Transverse colon (tissue), 4 donors: ENCODE results near the gene HOXA2. TPM values are rescaled to one million over a fixed set of nuclear protein-coding genes. Genes with fewer than 3 reads are reported as not detected.

ENCODE experiments used
- DNase-seq: peaks from one replicate; pipeline ENCODE4 v3.0.0-alpha.2; 2019
- H3K27ac ChIP-seq, 4 donors: fragments of 200-600 bp; sonication (generic); 2 replicates each; pipeline ENCODE4 v1.5.1; 2016 to 2018; ENCODE audit warnings: inconsistent platforms in 4 of 4
- H3K27me3 ChIP-seq: fragments of 200-600 bp; sonication (generic); 2 replicates; pipeline ENCODE4 v1.5.1; 2017; ENCODE audit warnings: inconsistent platforms
- H3K36me3 ChIP-seq, 4 donors: fragments of 200-600 bp; sonication (generic); 2 replicates each; pipeline ENCODE4 v1.5.1; 2017 to 2019; ENCODE audit warnings: inconsistent platforms in 4 of 4
- H3K4me1 ChIP-seq, 4 donors: fragments of 200-600 bp; sonication (generic); 2 replicates each; pipeline ENCODE4 v1.5.1; 2017 to 2020; ENCODE audit warnings: inconsistent platforms in 4 of 4
- H3K4me3 ChIP-seq, 4 donors: fragments of 200-600 bp; sonication (generic); 1 replicate in 1 of 4; 2 replicates in 3 of 4; pipeline versions ENCODE4 v1.5.1 to v1.6.1; 2017 to 2019; ENCODE audit warnings: inconsistent platforms in 4 of 4
- H3K9me3 ChIP-seq, 2 donors: fragments of 200-600 bp; sonication (generic); 2 replicates each; pipeline ENCODE4 v1.5.1; 2017 to 2019; ENCODE audit warnings: inconsistent platforms in 2 of 2
- EP300 ChIP-seq: sonication (generic); formaldehyde crosslinking; IDR thresholded peaks from one replicate; pipeline ENCODE4 v1.6.1; 2017; ENCODE audit warnings: antibody characterized with exemption, low read depth
- POLR2A ChIP-seq: fragments of 450-650 bp; IDR thresholded peaks from one replicate; pipeline ENCODE4 v1.6.1; 2016; ENCODE audit warnings: antibody characterized with exemption, mild to moderate bottlenecking, moderate library complexity
- POLR2AphosphoS5 ChIP-seq, 3 donors: sonication (generic); formaldehyde crosslinking; IDR thresholded peaks; one replicate each; pipeline ENCODE4 v1.6.1; 2016; ENCODE audit warnings: antibody characterized with exemption in 3 of 3
- WGBS, 2 donors: methylation state at CpG; one replicate each; pipeline ENCODE4 v1.1.5; 2018; ENCODE audit warnings: low coverage in 1 of 2; 5-methylcytosine and 5-hydroxymethylcytosine counted together
- in situ Hi-C, 4 donors: fragments of 200-750 bp; cut with MboI; loops; one replicate each; pipeline versions ENCODE4 v1.15.0 to v1.15.1; 2017; ENCODE audit warnings: low sequenced_read_pairs in 3 of 4, low pct_ligation_motif_present in 1 of 4, low pct_unique_long_range_greater_than_20kb in 1 of 4
- intact Hi-C: fragments of 100-400 bp; cut with DNase I; formaldehyde crosslinking; loops from one replicate; pipeline ENCODE4 v1.15.1; 2023; ENCODE audit warnings: low total_unique reads
- total RNA-seq, 4 donors: library from RNA; depleted of rRNA; stranded (reverse); fragments of >200 nt; gene quantifications; one replicate each; pipeline ENCODE4 v1.1.0, GENCODE V29; 2016
- TF ChIP-seq, protein P1 (sequence below), 5 experiments: fragments of 200-600 bp in 3 of 5; fragments of 450-650 bp in 2 of 5; sonication (generic) in 3 of 5; IDR thresholded peaks; 1 replicate in 2 of 5; 2 replicates in 3 of 5; pipeline ENCODE4 v1.5.1; 2016 to 2017; ENCODE audit warnings: antibody characterized with exemption in 5 of 5, inconsistent platforms in 3 of 5, mild to moderate bottlenecking in 2 of 5, moderate library complexity in 1 of 5

HOXA2 gene
- total RNA-seq, 4 donors from 2014 or later, result 2.7 to 16.1 (median 5.2) TPM

DNA sequence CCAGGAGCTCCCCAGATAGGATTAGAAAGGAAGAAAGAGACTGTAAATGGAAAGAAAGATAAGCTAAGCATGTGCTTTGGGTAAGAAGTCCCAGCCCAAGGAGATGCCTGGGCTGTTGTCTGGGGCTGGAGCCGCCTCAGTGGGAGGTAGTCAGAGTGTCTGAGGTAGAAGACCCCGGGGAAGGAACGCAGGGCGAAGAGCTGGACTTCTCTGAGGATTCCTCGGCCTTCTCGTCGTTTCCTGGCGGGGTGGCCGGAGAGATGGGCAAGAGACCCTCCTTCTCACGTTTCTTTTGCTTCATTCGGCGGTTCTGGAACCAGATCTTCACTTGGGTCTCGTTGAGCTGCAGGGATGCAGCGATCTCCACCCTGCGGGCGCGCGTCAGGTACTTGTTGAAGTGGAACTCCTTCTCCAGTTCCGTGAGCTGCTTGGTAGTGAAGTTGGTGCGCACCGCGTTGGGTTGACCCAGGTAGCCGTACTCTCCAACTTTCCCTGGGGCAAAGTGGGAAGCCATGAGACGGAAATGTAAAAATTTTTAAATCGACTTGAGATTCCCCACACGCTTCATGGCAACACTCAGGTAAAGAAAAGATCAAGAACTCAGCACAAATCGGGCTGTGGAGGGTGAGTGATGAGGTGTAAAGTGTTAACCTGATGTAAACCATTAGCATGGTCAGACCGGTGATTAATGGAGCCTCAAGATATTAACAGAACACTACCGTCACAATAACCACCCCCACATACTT, 8.0 kb downstream of the HOXA2 start:
- WGBS, 2 donors, result 80 to 81% methylated on average over 4 to 29 of the region's 29 CpGs
- DNase-seq, result no peak
- H3K36me3 ChIP-seq, result no peaks in the 10 kb centered on the region
- H3K9me3 ChIP-seq, result no peaks in the 10 kb centered on the region
- H3K4me3 ChIP-seq, result no peak overlapping the region
- intact Hi-C loops (loop anchor here (10.0 kb wide), 1 partner anchor 240 kb away; no protein-coding TSS in a partner anchor), in situ Hi-C loops (loop anchor here in 1 of 4 donors (10.0 kb wide), 1 partner anchor 240 kb away; no protein-coding TSS in a partner anchor)
- H3K4me1 ChIP-seq, result peaks cover 11 to 31% (median 25%) of the 10 kb centered on the region in 4 donors
- H3K27ac ChIP-seq, result no peak overlapping the region
- H3K27me3 ChIP-seq, result peaks cover 13% of the 10 kb centered on the region
- TF ChIP-seq POLR2AphosphoS5 (IDR thresholded peaks at IDR 0.05), result no peak
- TF ChIP-seq POLR2A, result no peak
- TF ChIP-seq, protein P1, sequence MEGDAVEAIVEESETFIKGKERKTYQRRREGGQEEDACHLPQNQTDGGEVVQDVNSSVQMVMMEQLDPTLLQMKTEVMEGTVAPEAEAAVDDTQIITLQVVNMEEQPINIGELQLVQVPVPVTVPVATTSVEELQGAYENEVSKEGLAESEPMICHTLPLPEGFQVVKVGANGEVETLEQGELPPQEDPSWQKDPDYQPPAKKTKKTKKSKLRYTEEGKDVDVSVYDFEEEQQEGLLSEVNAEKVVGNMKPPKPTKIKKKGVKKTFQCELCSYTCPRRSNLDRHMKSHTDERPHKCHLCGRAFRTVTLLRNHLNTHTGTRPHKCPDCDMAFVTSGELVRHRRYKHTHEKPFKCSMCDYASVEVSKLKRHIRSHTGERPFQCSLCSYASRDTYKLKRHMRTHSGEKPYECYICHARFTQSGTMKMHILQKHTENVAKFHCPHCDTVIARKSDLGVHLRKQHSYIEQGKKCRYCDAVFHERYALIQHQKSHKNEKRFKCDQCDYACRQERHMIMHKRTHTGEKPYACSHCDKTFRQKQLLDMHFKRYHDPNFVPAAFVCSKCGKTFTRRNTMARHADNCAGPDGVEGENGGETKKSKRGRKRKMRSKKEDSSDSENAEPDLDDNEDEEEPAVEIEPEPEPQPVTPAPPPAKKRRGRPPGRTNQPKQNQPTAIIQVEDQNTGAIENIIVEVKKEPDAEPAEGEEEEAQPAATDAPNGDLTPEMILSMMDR (IDR thresholded peaks at IDR 0.05), result no peak
- TF ChIP-seq EP300, result no peak

DNA sequence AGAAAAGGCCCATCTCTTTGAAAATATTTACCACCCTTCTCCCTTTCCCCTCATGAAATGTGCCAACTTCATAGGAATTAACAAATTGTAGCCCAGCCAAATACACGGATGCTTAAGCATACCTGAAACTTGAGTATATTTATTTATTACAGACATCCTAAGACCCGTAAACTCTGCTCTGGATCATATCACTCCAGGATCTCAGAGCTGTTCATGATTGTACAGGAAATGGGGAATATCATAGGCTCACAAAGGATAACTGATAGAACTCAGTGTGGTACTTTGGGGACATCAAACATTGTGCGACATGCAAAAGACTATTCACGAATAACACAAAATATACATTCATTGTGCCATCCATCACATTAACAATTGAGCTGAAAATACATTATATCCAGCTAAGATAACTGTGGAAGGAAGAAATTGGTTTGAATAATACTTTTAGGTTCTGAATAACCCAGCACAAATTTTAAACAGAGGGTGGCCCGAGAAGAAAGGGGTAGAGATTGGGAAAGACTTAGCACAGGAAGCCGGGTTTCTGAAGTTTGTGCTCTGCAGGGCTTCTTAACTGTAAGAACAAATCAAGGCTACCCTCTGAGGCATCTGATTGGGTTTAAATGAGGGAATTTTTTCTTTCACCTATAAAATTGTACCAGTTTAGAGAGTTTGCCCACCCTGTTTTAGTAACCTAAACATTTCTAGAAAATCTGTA, 9.1 kb downstream of the HOXA2 start:
- in situ Hi-C loops, result loop anchor here in 1 of 4 donors (10.0 kb wide), 1 partner anchor 239 kb away; no protein-coding TSS in a partner anchor
- peaks cover 23% of the 10 kb centered on the region for H3K27me3 ChIP-seq
- intact Hi-C loops, result loop anchor here (10.0 kb wide), 1 partner anchor 239 kb away; no protein-coding TSS in a partner anchor

GRCh38 chr7:27092819-27093110, 9.7 kb downstream of the HOXA2 start:
- intact Hi-C loops (loop anchor here (10.0 kb wide), 1 partner anchor 238 kb away; no protein-coding TSS in a partner anchor), in situ Hi-C loops (loop anchor here in 1 of 4 donors (10.0 kb wide), 1 partner anchor 238 kb away; no protein-coding TSS in a partner anchor)
- no peak overlapping the region for H3K27ac ChIP-seq
- no peak for DNase-seq
- H3K9me3 ChIP-seq, result no peaks in the 10 kb centered on the region
- no peak overlapping the region for H3K4me3 ChIP-seq
- TF ChIP-seq POLR2A (no peak), EP300 (no peak), POLR2AphosphoS5 (IDR thresholded peaks at IDR 0.05) (no peak)
- TF ChIP-seq, protein P1 (IDR thresholded peaks at IDR 0.05), result no peak
- peaks cover 9 to 14% (median 11%) of the 10 kb centered on the region in 4 donors for H3K4me1 ChIP-seq
- WGBS, 2 donors, result 80 to 90% methylated on average over 1 of the region's 1 CpG
- H3K36me3 ChIP-seq, result no peaks in the 10 kb centered on the region
- H3K27me3 ChIP-seq, result peaks cover 29% of the 10 kb centered on the region

More for the DNA sequence above, 9.1 kb downstream of the HOXA2 start:
- WGBS, 2 donors, result 82 to 87% methylated on average over 6 of the region's 6 CpGs
- no peak for DNase-seq
- no peak for TF ChIP-seq POLR2A
- TF ChIP-seq EP300, result no peak
- no peak for TF ChIP-seq POLR2AphosphoS5 (IDR thresholded peaks at IDR 0.05)
- TF ChIP-seq, protein P1 (IDR thresholded peaks at IDR 0.05), result no peak
- Histone ChIP-seq H3K36me3 (no peaks in the 10 kb centered on the region), H3K9me3 (no peaks in the 10 kb centered on the region), H3K4me3 (no peak overlapping the region), H3K27ac (no peak overlapping the region), H3K4me1 (peaks cover 11 to 19% (median 17%) of the 10 kb centered on the region in 4 donors)
